ENCODE measurements around the gene TRERF1.

TRERF1 gene

DNA sequence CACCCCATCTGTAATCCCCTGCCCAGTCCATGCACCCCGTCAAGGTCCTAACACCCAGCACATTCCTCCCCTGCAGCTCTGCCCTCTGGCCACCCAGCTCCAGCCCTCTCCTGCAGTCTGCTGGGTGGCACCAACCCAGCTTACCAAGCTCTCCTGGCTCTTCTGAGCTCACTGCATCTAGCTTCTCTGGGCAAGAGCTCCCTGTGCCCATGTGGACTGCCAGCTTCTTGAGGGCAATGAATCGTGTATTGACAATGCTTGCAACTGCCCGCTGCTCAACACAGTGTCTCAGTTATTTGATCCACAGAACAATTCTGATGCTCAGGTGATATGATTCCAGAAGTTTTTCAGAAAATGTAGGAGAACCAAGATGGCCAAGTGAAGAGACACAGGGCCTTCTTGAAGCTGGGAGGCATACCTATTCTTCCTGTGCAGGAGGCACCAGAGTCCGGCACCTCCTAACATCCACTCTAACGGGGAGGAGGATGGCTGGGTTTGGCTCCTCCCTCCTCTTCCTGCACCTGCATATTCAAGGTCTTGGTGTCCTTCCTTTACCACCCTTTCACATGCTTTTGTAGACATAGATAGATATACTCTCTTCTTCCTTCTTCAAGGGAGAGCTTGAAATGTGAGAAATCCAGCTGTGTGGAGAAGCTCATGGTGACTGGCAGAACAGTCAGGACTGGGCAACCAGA lies 85.6 kb downstream of the TRERF1 start:
- DNase-seq (ENCODE audit: low read depth): no peak

- DNase-seq (ENCODE audit: low read depth): no peak
These were observed 86.7 kb downstream of the TRERF1 start for GRCh38 chr6:42365021-42365420.

DNA sequence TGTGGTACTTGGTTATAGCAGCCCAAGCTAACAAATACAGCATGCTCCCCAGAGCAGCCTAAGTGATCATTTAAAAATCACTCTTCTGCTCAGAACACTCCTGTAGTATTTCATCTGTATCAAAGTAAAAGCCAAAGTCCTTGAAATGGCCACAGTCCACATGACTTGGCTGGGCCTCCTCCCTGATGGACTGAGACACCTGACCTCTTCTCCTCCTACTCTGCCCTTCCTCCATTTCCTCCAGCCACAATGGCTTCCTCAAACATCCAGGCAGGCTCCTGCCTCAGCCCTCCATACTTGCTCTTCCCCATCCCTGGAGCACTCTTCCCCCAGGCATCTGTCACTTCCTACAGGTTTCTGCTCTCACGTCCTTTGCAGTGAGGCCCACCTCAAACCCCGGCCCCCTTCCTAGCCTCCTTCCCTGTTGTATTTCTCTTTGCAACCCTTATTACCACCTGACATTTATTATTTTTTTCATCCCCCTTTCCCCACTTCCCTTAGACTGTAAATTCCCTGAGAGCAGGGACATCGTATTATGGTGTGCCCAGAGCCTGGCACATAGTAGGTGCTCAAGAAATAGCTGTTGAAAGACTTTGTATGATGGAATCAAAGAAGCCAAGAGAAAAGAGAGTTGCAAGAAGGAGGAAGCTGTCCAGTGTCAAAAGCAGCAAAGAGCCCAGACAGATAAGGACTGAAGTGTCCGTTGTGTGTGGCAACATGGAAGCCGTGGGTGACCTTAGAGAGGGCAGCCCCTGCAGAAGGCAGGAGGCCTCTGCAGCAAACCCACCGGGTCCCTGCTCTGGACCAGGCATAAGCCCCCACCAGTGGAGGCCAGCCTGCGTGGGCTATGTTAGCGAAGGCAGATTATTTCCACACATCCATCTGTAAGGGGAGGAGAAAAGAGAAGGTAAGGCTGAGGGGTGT lies 87.5 kb downstream of the TRERF1 start:
- DNase-seq (ENCODE audit: low read depth): no peak

- no peak for DNase-seq (ENCODE audit: low read depth)
These were observed 90.7 kb downstream of the TRERF1 start for GRCh38 chr6:42361036-42361435.

- no peak for DNase-seq (ENCODE audit: low read depth)
These were observed 92.7 kb downstream of the TRERF1 start for GRCh38 chr6:42359021-42359420.

DNA sequence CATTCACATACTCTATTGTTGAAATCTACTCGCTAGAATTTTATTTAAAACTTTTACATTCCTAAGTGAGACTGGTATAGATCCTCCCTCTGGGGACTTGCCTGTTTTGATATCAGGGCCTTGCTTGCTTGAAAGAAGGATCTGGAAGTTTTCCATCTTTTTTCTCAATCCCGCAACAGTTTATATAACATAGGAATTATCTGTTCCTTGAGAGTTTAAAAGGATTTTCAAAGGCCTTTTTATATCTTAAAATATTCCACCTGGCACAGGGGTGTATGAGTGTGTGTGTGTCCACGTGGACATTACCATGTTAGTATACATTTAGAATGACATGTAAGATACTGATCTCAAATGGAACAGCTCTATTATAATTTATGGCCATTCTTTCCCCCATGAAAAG lies 96.3 kb downstream of the TRERF1 start:
- DNase-seq (ENCODE audit: low read depth): no peak

- no peak for DNase-seq (ENCODE audit: low read depth)
These were observed 97.0 kb downstream of the TRERF1 start for GRCh38 chr6:42354702-42355101.

GRCh38 chr6:42352856-42353564 lies 98.7 kb downstream of the TRERF1 start:
- DNase-seq (ENCODE audit: low read depth): no peak

- DNase-seq (ENCODE audit: low read depth): no peak
These were observed 100.8 kb downstream of the TRERF1 start for GRCh38 chr6:42350911-42351310.

DNA sequence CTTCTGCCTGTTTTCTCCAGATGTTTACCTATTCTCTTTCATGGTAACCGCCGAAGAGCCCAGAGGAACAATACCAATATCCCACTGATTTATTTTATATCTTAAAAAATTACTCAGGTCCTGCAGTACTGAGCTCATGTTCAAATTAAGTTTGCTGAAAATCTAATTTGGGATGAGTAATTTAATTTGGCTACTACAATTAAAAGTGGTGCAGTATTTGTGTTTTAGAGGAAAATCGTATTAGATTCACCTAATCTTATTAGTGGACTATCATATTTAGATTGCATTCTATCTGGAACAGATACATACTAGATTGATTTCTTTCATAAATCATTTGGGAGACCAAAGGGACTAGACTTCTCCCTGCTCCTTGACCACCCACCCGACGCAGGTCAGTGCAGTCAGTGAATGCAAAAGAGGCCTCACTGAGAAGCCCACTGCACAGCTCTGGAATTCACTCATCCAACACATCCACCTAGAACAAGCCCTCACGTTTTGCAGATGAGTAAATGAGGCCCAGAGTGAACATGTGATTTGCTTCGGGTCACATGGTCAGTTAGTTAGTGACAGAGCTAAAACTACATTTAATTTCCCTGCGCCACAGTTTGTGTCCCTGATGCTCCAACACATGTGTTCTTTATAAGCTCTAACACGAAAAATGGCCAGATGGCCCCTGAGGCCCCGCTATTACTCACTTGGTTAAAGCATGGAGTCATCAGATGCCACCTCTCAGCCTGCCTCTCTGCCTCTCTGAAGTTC lies 101.8 kb downstream of the TRERF1 start:
- no peak for DNase-seq (ENCODE audit: low read depth)

DNA sequence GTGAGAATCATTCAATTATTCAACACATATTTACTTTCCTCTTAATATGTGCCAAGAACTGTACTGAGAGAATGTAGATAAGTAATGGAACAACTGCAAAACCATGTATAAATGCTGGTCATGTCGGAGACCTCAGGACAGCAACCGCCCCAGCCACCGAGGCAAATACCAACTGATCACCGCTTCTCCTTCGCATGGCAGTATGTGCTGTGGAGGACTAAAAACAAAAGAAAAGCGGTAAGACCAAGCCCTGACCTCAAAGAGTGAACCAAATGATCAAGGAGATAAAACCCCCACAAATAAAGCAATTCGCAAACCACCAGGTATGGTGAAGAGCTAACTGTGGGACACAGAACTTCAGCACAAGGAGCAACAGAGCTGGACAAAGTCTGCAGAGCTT lies 104.3 kb downstream of the TRERF1 start:
- DNase-seq (ENCODE audit: low read depth): no peak

GRCh38 chr6:42345696-42346416 lies 105.9 kb downstream of the TRERF1 start:
- DNase-seq (ENCODE audit: low read depth): no peak

DNA sequence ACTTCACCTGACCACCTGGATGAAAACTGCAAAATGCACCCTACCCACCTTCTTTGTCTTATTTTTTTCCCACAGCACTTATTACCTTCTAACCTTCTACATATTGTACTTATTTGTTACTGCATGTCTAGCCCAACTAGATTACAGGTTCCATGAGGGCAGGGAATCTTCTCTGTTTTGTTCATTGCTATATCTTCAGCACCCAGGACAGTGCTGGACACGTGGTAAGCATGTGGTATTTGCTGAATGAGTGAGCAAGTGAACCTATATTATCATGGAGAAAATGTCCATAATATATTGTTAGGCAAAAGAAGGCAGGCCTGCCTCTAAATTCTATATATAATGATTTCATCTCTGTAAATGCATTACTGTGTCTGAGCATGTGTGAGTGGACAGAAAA lies 107.0 kb downstream of the TRERF1 start:
- DNase-seq (ENCODE audit: low read depth): no peak

DNA sequence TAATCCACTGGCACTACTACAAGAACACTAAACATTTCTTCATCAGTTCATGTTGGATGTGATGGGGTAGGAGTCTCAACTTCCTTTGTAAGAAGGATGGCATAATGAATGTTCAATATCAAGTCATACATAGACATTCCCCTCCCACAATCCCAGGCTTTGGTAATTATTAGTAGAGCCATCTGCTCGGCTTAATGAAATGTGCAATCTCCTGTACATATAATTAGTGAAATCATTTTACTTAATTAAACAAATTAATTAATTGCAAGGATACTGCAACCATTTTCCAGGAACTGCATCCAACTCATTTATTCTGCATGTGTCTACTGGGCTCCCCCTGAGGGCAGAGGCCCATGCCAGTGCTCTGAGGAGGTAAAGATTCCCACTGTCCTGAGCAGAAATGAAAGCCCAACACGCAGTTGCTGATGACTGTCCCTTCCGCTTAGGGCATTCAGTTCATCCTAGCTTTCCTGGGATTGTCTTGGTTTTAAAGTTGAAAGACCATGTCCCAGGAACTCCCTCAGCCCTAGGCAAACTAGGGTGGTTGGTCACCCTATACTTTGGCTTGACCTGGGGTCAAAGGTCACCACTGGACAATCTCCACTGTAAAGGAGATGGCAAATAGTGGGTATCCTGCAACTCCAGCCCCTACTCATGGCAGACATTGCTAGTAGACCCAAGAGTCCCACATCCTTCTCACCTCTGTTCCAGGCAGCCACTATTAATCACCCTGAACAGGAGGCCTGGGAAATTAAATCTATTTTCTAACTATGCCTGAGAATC lies 109.8 kb downstream of the TRERF1 start:
- no peak for DNase-seq (ENCODE audit: low read depth)

- no peak for DNase-seq (ENCODE audit: low read depth)
These were observed 110.5 kb downstream of the TRERF1 start for GRCh38 chr6:42341221-42341620.

GRCh38 chr6:42340511-42340910 lies 111.2 kb downstream of the TRERF1 start:
- no peak for DNase-seq (ENCODE audit: low read depth)

DNA sequence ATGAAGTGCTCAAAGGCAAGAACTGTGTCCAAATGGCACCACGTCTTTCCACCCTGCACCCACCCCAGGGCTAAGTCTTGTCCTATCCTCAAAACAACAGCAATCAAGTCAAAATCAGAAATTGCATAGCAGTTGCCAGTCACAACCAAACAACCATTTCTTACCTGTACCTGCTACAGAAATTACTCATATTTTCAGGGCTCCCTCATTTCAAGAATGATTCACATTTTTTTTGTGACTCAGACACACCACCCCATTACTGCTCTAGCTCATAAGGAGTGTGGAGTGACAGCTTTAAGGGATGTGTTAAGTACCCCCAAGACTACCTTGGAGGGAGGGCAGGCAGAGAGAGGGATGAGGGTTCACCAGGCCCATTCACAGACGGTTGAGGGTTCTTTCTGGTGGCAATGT lies 111.7 kb downstream of the TRERF1 start:
- DNase-seq (ENCODE audit: low read depth): peak; percentile 37

DNA sequence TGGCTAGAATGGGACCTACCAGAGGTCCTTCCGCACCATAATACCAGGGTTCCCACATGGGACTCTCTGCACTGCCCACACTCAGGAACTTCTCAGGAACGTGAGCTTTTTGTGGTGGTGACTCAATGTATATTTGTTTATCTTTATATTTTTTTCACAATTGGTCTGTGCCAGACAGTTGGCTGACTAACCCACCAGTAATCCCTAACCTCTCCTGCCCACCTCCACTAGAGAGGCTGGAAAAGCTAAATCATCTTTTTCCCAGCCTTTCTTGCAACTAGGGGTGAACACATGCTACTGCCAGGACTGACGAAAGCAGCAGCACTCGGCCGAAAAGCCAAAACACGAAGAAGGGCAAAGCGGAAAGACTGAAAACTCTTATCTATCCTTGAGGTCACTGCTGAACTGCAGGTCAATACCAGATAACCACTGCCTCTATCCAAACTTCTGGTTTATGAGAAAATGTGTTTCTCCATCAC lies 112.9 kb downstream of the TRERF1 start:
- DNase-seq (ENCODE audit: low read depth): peak; percentile 22

- DNase-seq (ENCODE audit: low read depth): no peak
These were observed 113.6 kb downstream of the TRERF1 start for GRCh38 chr6:42337985-42338743.

GRCh38 chr6:42336431-42336830 lies 115.3 kb downstream of the TRERF1 start:
- DNase-seq (ENCODE audit: low read depth): no peak

All from activated T-cell treated with anti-CD3 and anti-CD28 coated beads for 24 hours (primary cell).